T-helper 22 cell (primary cell): ENCODE data around the gene ZNF512.

Experiments used
- DNase-seq: peaks from one replicate; pipeline ENCODE4 v3.0.0-alpha.2; 2020; ENCODE audit warnings: low read depth

The ZNF512 gene

GRCh38 chr2:27634291-27634690 is 51.4 kb downstream of the ZNF512 start:
- DNase-seq, result no peak

GRCh38 chr2:27636766-27637165 is 53.9 kb downstream of the ZNF512 start:
- no peak for DNase-seq

- no peak for DNase-seq
Measured at GRCh38 chr2:27638037-27638637, 55.3 kb downstream of the ZNF512 start.

GRCh38 chr2:27638709-27639108 is 55.9 kb downstream of the ZNF512 start:
- no peak for DNase-seq

GRCh38 chr2:27640722-27641245 is 57.9 kb downstream of the ZNF512 start:
- no peak for DNase-seq

- DNase-seq, result no peak
Measured at GRCh38 chr2:27645197-27645596, 62.4 kb downstream of the ZNF512 start.

- DNase-seq, result no peak
Measured at GRCh38 chr2:27647289-27647688, 64.4 kb downstream of the ZNF512 start.

- no peak for DNase-seq
Measured at GRCh38 chr2:27647737-27648136, 64.9 kb downstream of the ZNF512 start.

GRCh38 chr2:27651056-27651455 is 68.2 kb downstream of the ZNF512 start:
- DNase-seq, result no peak

GRCh38 chr2:27652341-27652740 is 69.5 kb downstream of the ZNF512 start:
- no peak for DNase-seq

- no peak for DNase-seq
Measured at GRCh38 chr2:27652790-27653189, 69.9 kb downstream of the ZNF512 start.

- DNase-seq, result no peak
Measured at GRCh38 chr2:27653397-27653796, 70.6 kb downstream of the ZNF512 start.

GRCh38 chr2:27655155-27655951 is 72.5 kb downstream of the ZNF512 start:
- DNase-seq, result no peak

- no peak for DNase-seq
Measured at GRCh38 chr2:27661371-27661770, 78.5 kb downstream of the ZNF512 start.

GRCh38 chr2:27663285-27664153 is 80.7 kb downstream of the ZNF512 start, which contains the start of the genes SLC4A1AP and SUPT7L:
SLC4A1AP (plus strand) TSS chr2:27663889; CDS start chr2:27663915, 26 bp downstream.
SUPT7L (minus strand) TSS chr2:27663614; CDS start chr2:27662192, 1,422 bp downstream.
- DNase-seq, result peak; percentile 56

- no peak for DNase-seq
Measured at GRCh38 chr2:27664154-27664574, 81.3 kb downstream of the ZNF512 start.

- DNase-seq, result no peak
Measured at GRCh38 chr2:27664622-27665363, 82.0 kb downstream of the ZNF512 start.

GRCh38 chr2:27667446-27667845 is 84.6 kb downstream of the ZNF512 start:
- no peak for DNase-seq

GRCh38 chr2:27671235-27671634 is 88.4 kb downstream of the ZNF512 start:
- no peak for DNase-seq
